ENCODE results near the gene TRABD2A. TPM values are rescaled to one million over a fixed set of nuclear protein-coding genes. Genes with fewer than 3 reads are reported as not detected.

TRABD2A gene
- total RNA-seq, 1 experiment from 2014 or later: 0.68 TPM

GRCh38 chr2:84904717-84905174 lies 23.9 kb upstream of the TRABD2A start:
- CTCF ChIA-PET: interaction anchor here (1.2 to 4.1 kb wide), 2 partner anchors 21 to 114 kb away, joined by 3 to 24 read pairs; no protein-coding TSS in a partner anchor
- Mint-ChIP-seq H3K4me3 (ENCODE audit: low read depth, unreplicated experiment) (peak overlapping the region; percentile 86), H3K36me3 (ENCODE audit: insufficient read depth, unreplicated experiment) (peaks cover 52% of the 10 kb centered on the region), H3K4me1 (ENCODE audit: low read depth, unreplicated experiment) (peaks cover 32% of the 10 kb centered on the region), H3K9me3 (ENCODE audit: low read depth, unreplicated experiment) (peaks cover 5% of the 10 kb centered on the region), H3K27ac (ENCODE audit: unreplicated experiment) (peak overlapping the region; percentile 98), H3K27me3 (ENCODE audit: unreplicated experiment) (no peaks in the 10 kb centered on the region)
- intact Hi-C loops (cut with micrococcal nuclease; ENCODE audit: unreplicated experiment): no loop called here
- no TSS peak for BruUV-seq (replicated peaks)
- peak; percentile 49 for DNase-seq
- TF ChIP-seq CTCF (IDR thresholded peaks at IDR 0.05; ENCODE audit: unreplicated experiment): no peak

- CTCF ChIA-PET: interaction anchor here (1.2 kb wide), 1 partner anchor 115 kb away, joined by 3 read pairs; no protein-coding TSS in a partner anchor
- no TSS peak for BruUV-seq (replicated peaks)
- H3K4me3 Mint-ChIP-seq (ENCODE audit: low read depth, unreplicated experiment): peak overlapping the region; percentile 86
- no peak overlapping the region for H3K27ac Mint-ChIP-seq (ENCODE audit: unreplicated experiment)
- intact Hi-C loops (cut with micrococcal nuclease; ENCODE audit: unreplicated experiment): no loop called here
- no peaks in the 10 kb centered on the region for H3K27me3 Mint-ChIP-seq (ENCODE audit: unreplicated experiment)
- TF ChIP-seq CTCF (IDR thresholded peaks at IDR 0.05; ENCODE audit: unreplicated experiment): no peak
- no peak for DNase-seq
- no peaks in the 10 kb centered on the region for H3K9me3 Mint-ChIP-seq (ENCODE audit: low read depth, unreplicated experiment)
- H3K36me3 Mint-ChIP-seq (ENCODE audit: insufficient read depth, unreplicated experiment): peaks cover 46% of the 10 kb centered on the region
- H3K4me1 Mint-ChIP-seq (ENCODE audit: low read depth, unreplicated experiment): peaks cover 32% of the 10 kb centered on the region
Observed at GRCh38 chr2:84904151-84904550, 23.3 kb upstream of the TRABD2A start.

GRCh38 chr2:84902526-84902925 lies 21.6 kb upstream of the TRABD2A start:
- Mint-ChIP-seq H3K9me3 (ENCODE audit: low read depth, unreplicated experiment) (no peaks in the 10 kb centered on the region), H3K27me3 (ENCODE audit: unreplicated experiment) (no peaks in the 10 kb centered on the region), H3K4me1 (ENCODE audit: low read depth, unreplicated experiment) (peaks cover 25% of the 10 kb centered on the region), H3K4me3 (ENCODE audit: low read depth, unreplicated experiment) (no peak overlapping the region), H3K27ac (ENCODE audit: unreplicated experiment) (no peak overlapping the region), H3K36me3 (ENCODE audit: insufficient read depth, unreplicated experiment) (peaks cover 31% of the 10 kb centered on the region)
- no peak for DNase-seq
- intact Hi-C loops (cut with micrococcal nuclease; ENCODE audit: unreplicated experiment): no loop called here
- TF ChIP-seq CTCF (IDR thresholded peaks at IDR 0.05; ENCODE audit: unreplicated experiment): no peak
- CTCF ChIA-PET: no interaction called here
- no TSS peak for BruUV-seq (replicated peaks)

GRCh38 chr2:84901593-84902120 lies 20.8 kb upstream of the TRABD2A start:
- DNase-seq: no peak
- H3K9me3 Mint-ChIP-seq (ENCODE audit: low read depth, unreplicated experiment): no peaks in the 10 kb centered on the region
- no peak overlapping the region for H3K4me3 Mint-ChIP-seq (ENCODE audit: low read depth, unreplicated experiment)
- no peaks in the 10 kb centered on the region for H3K27me3 Mint-ChIP-seq (ENCODE audit: unreplicated experiment)
- TF ChIP-seq CTCF (IDR thresholded peaks at IDR 0.05; ENCODE audit: unreplicated experiment): no peak
- CTCF ChIA-PET: no interaction called here
- peaks cover 23% of the 10 kb centered on the region for H3K36me3 Mint-ChIP-seq (ENCODE audit: insufficient read depth, unreplicated experiment)
- no TSS peak for BruUV-seq (replicated peaks)
- H3K27ac Mint-ChIP-seq (ENCODE audit: unreplicated experiment): no peak overlapping the region
- peaks cover 19% of the 10 kb centered on the region for H3K4me1 Mint-ChIP-seq (ENCODE audit: low read depth, unreplicated experiment)
- intact Hi-C loops (cut with micrococcal nuclease; ENCODE audit: unreplicated experiment): no loop called here
